Uterus (tissue), 2 donors: Measurements from ENCODE around the gene GRIA1.

Source experiments
- POLR2A ChIP-seq, 2 donors: fragments of 450-650 bp; IDR thresholded peaks; one replicate each; pipeline ENCODE4 v1.6.1; 2016; ENCODE audit warnings: antibody characterized with exemption in 2 of 2, mild to moderate bottlenecking in 1 of 2, moderate library complexity in 1 of 2
- TF ChIP-seq, protein P1 (sequence below), 4 experiments: fragments of 200-600 bp in 2 of 4; fragments of 450-650 bp in 2 of 4; sonication (generic) in 2 of 4; IDR thresholded peaks; one replicate each; pipeline ENCODE4 v1.5.1; 2016 to 2019; ENCODE audit warnings: antibody characterized with exemption in 4 of 4, mild to moderate bottlenecking in 2 of 4, moderate library complexity in 1 of 4

DNA sequence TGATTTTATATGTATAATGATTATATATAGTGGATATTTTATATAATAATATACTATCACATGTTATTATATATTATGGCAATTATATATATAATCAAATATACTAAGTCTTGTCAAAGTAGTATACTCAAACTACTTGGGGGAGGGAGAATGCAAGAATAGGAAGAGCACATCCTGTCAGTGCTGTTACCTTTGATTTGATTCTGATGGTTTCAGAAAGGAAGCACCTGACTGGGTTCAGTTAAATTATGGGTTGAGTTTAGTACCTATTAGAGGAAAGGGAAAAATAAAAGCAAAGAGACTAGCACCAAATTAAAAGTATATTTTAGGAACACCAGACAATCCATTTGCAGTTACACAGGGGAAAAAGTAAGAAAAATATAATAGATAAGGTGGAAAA is 107.6 kb downstream of the GRIA1 start:
- TF ChIP-seq, protein P1, sequence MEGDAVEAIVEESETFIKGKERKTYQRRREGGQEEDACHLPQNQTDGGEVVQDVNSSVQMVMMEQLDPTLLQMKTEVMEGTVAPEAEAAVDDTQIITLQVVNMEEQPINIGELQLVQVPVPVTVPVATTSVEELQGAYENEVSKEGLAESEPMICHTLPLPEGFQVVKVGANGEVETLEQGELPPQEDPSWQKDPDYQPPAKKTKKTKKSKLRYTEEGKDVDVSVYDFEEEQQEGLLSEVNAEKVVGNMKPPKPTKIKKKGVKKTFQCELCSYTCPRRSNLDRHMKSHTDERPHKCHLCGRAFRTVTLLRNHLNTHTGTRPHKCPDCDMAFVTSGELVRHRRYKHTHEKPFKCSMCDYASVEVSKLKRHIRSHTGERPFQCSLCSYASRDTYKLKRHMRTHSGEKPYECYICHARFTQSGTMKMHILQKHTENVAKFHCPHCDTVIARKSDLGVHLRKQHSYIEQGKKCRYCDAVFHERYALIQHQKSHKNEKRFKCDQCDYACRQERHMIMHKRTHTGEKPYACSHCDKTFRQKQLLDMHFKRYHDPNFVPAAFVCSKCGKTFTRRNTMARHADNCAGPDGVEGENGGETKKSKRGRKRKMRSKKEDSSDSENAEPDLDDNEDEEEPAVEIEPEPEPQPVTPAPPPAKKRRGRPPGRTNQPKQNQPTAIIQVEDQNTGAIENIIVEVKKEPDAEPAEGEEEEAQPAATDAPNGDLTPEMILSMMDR (IDR thresholded peaks at IDR 0.05): no peak
- TF ChIP-seq POLR2A (IDR thresholded peaks at IDR 0.05): no peak
